Endometrium (tissue), 2 donors: ENCODE measurements around the gene COBL.

Source experiments
- FAIRE-seq: peaks from 2 replicates; lab custom pipeline; 2012; peaks lifted over from hg19 to GRCh38; lab: Jason Lieb, UNC
- donor health status: control.
- donor health status: control.

COBL gene

DNA sequence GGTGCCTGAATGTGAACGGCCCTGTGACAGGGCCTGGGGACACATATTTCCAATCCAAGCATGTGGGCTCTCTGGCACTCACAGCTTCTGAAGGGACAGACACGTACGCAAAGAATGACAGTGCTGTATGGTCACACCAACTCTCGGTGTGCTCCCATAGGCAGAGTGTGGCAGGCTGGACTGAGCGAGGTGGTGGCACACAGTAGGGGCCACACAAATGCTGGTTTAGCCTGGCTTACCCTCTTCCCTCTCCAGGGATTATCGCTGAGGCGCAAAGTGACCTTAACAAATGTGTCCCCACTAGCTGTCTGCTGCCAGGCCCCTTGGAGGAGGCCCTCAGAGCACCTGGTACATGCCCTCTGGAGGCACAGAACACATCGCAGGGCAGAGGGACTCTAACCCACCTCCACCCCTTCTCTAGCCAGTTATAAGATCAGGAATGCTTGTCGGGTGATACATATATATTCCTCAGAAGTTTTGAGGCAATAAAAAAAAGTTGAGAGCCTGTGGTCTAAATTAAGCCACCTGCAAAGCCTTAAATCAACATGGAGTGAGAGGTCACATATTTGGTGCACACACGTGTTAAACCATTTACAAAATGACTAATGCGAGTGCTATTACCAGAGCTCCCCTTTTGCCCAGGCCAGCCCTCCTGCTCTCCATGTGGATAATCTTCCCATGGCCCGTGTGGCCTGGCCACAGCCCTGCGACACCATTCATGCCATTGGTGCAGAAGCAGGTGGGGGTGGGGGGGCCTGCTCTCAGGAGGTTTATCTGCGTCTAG, 271.1 kb downstream of the COBL start:
- no peak for FAIRE-seq

DNA sequence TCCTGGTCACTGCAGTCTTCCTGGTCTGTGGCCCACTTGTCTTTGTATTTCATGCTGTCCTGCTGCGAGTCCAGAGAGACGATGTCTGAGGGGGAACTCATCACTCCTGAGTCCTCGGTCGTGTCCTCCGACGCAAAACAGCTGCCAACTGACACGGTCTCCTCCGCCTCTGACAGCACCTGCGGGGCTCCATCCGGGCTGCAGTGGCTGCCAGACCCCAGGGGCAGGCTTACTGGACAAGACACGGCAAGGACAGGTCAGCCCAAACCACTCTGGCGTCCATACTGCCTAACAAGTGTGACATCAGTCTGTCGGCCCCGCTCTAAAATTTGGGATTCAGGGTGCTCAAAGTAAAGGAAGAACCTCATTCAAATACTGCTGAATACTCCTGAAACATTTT, 273.1 kb downstream of the COBL start:
- FAIRE-seq = no peak

DNA sequence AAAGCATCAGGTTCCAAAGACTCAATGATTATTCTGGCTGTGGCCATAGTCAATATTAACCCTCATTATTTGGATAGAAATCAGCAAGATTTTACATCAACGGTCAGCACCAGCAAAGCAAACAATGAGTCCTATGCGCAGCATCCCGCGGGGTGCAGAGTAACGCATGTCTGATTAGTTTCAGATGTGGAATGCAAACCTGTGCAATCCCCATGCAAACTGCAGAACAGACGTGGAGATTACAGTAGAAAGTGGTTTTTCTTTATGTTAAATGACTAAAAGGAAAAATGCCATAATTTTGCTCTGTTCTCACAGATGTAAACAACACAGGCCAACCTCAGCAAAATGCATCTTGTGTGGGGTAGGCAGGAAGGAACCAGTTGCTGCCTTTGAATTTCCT, 275.8 kb downstream of the COBL start:
- no peak for FAIRE-seq

DNA sequence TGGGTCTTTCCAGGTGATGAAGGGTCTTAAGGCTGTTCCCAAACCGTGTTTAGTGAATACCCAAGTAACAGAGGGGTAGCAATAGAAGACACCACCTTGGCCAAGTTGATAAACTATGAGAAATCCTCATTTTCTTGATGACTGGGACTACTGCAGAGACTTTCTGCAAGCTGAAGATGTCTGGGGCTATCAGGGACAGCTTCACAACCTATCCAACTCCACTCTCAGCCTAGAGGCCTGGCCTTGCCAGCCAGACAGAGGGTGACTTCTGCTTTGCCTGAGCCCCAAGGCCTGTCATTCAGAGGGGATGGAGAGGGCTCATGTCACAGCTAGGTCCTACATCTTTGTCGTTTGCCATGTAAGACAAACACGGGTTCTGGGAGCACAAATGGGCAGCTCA, 278.0 kb downstream of the COBL start:
- FAIRE-seq = no peak

DNA sequence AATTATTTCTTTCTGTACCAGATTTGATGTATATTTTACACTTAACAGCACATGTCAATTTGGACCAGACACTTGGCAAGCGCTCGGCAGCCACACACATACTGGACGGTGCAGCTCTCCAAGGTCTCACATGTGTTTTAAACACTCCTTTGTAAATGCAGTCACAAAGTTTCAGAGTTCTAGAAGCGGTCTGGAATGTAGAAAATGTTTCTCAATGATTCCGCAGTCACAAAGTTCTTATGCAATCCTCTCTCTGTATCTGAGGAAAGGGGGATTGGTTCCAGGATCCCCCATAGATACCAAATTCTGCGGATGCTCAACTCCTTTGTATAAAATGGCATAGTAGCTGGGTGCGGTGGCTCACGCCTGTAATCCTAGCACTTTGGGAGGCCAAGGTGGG, 280.9 kb downstream of the COBL start:
- FAIRE-seq = no peak

DNA sequence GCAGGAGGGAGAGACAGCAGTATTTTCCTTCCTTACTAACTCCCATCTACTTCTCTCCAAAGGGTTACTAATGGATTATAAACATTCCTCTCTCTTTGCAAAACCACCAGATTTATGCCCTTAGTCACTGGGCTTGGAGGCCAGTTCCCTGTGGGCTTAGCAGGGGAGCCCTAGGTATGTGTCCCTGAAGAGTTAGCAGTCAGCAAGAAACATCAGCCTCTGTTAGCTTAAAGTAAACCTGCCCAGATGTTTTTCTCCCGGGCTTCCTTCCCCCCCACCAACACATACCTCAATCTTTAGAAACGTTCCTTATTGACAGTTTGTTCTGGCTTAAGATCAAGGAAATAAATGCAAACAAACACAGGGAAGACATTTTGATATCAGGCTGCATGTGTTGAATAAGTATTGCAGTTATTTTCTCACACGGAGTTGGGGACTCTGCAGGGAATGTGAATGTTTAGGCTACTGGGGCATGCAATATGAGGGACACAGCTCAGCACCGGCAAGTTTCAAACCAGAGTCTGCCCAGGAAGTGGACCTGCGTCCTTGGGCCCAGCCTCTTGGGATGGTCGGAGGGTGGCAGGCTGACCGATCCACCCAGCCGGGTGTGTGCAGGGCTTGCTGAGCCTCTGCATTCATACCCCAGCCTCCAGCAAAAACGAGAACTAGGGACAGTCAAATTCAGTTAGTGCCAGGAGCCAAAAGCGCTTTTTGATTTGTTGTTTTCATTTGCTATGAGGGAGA, 281.9 kb downstream of the COBL start:
- no peak for FAIRE-seq

DNA sequence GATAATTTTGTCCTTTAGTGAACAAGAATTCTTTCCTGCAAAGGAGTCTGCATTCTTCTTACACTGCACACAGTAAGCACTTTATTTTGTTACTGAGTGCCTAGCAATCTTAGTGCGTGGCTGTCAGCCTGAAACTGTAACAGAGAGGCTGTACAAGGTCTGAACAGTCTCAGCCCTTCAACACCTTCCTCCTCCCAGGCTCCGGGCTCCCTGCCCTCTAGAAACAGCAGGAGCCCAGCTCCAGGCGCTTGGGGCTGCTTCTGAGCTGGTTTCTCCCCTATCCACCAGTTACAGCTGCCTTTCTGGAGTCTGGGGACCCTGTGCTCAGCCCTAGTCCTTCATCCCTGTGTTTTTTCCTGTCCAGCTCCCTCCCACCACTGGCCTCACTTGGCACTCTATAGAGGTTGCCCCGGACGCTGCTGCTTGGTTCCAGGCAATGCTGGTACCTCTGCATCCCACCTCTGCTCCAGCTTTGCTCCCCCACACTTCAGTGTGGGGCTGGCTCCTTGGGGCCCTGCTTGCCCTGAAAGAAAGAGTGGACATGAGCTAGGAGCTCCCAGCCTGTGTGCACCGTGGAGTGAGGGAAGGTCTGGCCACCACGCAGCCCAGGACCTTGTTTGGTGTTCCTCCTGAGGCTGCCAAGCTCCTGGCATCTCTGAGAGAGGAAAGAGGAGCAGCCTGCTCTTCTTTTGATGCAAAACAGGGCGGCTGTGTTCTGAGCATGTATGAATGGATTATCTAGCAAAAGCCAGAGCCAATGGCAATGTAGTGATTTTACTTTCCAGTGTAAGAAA, 282.7 kb downstream of the COBL start:
- FAIRE-seq = no peak

DNA sequence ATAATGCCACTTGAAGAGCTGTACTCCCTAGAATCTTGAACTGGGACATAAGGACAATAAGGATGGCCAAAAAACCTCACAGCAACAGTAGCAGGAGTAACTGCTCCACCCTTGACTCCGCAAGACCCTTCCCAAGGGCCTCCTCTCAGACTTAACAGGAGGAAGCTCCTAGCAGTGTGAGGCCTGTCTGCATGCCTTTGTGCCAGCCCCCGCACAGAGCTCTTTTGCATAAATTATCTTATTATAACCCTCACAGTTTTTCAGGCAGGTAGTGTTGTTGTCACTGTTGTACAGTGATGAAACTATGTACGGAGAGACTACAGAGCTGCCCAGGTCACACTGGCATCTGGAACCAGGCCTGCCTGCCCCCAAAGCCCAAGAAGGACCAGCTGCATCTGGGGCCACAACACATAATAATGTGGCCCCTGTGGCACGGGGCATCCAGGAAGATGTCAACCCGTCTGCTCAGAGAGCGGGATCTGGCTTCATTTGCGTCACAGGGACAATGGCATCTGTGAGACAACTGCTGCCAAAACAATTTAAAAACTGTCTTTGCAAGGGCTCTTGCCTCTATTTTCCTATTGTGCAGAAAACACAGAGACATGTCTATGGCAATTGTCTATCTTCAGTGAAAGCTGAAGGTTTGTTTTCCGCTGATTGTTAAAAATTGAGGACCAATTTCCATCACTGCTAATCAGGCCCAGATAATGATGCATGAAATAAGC, 284.7 kb downstream of the COBL start:
- no peak for FAIRE-seq

DNA sequence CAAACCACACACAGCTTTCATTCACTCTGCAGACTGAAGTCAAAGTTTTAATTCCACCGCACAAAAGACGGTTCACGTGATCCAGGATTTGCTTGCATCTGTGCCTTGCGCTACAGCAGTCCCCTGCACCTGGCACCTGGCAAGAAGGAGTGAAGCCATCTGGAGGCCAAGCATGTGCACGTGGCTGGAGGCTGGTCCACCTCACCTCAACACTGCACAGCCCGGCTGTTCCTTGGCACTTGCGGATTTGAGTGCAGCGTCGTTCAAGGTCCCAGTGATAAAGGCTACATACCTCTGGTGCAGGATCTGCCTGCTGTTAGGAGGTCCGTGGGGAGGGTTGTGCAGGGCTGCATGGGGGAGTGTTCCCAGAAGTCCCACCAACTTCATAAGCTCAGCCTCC, 285.4 kb downstream of the COBL start:
- no peak for FAIRE-seq

DNA sequence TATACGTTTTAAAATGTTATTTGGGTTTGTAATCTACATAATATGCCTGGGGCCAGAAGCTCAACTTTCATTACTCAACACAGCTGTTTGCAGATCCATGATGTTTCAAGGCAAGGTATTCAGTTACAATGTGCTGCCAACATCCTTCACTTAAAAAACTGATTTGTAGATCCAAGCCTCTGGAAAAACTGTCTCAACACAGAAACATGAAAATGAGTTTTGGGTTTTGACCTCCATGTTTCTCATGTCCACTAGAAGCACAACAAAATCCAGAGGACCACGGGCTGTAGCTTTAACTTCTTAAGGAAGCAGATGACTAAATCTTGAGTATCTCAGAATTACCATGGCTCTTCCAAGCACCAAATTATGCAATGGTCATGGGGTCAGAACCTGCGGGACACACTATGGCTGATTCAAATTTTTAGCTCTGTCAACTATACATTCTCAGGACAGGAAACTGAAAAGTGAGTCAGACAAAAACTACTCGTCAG, 286.9 kb downstream of the COBL start:
- no peak for FAIRE-seq

DNA sequence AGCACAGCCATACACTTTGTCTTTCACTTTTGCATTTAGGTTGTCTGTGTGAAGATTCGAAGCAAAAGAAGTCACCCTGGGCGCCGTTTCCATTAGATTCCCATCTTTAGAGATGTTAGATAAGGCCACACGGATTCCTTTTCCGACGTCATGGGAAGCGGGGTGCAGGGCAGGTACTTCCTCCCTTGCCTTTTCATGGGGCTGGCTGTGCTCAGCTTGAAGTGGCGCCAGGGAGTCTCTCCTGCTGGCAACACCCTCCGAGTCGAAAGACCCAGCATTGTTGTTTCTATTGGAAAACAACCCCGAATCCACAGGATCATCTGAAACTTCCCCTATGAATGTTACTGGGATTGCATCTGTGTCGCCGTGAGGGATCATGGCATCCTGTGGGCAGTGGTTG, 287.5 kb downstream of the COBL start:
- FAIRE-seq = no peak

DNA sequence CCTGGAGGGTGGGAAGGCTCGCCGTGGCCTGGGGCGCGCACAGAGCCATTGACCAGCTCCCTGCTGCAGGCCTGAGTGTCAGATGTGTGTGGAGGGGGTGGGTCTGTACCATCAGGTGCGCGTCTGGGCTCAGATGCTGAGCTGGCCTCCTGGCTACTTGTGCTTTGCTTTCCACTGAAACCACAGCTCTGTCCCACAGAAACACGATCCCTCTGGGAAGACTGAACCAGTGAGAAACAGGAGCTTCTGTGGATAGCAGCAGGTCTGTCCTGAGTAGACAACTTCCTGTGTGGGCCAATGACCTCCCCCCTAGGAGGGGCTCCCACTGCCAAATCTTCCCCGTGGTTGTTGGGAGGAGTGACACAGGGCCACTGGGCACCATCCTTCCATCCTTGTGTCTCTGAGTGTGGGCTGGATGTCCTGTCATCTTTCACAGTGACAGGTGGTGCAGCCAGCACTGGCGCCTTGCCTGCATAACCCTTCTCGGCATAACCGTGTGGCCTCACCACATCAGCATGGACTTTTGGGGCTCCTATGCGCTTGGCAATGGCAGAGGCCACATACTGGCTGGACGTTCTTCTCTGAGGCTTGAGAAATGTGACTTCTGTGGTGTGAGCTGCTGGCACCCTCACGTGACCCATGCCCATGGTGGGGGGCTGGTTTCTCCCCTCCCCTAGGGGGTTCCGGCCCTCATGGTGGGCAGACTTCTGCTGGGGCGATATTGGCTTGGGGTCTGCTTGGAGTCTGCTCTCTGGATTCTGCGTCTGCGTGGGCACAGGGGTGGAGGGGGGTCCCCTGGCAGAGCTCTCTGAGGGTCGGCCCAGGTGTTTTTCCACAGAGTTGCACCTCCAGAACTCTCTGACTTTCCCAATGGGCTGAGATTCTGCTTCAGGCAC, 288.4 kb downstream of the COBL start:
- no peak for FAIRE-seq

DNA sequence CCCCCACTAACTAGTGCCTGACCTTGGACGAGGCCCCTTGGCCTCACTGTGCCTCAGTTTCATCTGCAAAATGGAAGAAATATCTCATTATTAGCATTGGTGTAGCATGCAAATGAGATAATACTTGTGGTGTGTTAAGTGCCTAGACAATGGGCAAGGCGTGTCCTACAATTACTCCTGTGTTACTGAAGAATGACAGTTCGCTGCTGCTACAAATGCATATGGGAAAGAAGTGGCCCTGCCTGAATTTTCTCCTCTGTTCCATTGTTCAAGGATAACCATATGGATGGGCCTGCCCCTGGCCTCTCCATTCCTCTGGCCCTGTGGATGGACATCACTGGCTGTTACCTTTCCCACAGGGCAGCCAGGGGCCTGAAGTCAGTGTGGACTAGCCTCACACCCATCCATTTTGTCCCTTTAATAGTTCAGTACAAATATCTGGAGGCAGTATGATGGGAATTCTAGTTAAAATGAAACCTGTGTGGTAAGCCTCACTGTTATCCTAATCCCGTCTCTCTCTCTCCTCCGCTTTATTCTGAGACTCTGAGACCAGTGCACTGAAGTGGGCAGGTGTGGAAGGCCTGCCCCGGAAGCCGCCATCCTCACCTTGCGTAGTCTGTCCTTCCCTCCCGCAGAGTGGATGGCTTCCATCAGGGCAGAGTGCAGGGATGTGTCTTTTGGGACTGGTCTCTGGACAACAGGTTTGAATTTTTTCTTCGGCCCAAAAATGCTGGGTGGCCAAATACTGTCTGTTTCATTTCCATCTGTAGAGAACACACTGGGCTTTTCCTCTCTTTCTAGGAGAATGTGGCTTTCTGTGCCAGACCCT, 289.3 kb downstream of the COBL start:
- no peak for FAIRE-seq

DNA sequence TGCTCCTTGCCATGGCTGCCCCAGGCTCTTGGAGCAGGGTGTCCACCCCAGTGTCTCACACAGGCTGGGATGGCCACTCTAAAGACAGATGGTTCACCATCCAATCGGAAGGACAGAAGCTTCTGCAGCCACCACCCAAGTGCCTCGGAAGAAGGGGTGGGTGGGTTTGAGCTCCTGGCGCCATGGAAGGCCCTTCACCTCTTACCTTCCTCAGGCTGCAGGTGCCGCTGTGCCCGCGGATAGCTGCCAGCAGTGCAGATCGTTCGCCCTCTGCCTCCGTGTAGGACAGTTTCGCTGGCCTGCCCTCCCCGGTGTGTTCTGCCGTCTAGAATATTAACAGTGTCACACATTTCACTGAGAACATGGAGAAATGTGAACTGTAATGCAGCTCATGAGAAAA, 290.3 kb downstream of the COBL start:
- no peak for FAIRE-seq

DNA sequence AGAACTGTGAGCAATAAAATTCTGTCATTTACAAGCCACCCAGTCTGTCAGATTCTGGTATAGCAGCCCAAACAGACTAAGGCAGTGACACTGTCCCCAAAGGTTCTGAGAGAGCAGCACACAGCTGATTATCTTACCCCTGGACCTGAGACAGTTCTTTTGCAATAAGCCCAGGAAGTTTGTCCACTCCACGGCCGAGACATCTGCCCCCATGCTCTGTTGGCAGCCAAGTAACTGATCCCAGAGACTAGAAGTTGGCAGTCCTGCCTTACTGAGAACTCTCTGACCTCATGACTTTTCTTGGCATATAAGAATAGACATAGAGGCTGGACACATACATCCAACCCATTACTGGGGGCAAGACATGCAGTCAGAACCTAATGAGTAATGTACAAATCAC, 290.9 kb downstream of the COBL start:
- FAIRE-seq = no peak

DNA sequence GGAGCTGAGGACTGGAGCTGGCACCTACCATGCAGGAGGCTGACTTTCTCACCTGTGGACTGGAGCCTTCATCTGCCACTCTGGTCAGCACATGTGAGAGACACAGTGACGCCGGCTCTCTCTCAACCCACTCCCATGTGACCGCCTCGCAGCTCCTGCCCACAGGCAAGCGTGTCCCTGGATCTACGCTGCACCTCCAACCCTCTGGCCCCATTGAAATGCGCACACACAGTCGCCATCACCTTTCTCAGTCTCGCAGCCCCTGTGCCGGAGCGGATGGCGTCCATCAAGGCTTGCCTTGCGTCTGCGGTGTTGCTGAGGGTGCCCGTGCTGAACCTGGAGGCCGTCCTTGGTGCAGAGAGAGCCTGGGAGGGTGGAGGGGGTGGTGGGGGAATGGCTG, 291.7 kb downstream of the COBL start:
- FAIRE-seq = no peak

DNA sequence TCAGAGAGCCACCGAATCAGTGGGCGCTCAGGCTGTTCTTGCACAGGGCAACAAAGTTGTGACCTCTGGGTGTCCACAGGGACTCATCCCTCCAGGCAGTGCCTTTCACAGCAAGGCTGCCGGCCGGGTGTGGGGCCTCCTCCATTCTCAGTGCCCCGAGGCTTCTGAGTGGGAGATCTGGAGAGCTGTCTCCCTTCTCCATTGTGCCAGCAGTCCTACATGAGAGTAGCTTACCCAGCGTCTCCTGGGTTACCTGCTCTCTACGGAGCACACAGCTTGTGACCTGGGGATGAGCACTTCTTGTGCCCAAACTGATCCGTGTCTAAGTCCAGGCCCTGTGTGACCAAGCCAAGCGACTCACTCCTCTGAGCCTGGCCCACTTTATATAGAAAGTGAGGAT, 293.1 kb downstream of the COBL start:
- FAIRE-seq = no peak

DNA sequence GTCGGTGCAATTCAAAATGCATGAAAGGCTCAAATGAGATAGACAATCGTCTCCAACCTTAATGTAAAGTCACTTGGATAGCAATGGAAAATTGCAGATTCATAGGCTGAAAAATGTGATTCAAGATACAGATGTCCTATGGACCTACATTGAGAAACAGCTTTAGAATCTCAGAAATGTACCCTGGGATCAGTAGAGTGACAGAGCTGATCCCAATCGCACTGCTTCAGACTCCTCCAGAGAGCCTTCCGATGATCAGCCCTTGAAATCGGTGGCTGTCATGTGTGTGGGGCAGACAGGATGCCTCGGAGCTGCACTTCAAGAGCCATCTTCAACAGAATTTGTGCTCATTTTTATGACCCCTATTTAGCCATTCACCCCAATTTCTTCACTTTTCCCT, 293.8 kb downstream of the COBL start:
- FAIRE-seq = no peak

DNA sequence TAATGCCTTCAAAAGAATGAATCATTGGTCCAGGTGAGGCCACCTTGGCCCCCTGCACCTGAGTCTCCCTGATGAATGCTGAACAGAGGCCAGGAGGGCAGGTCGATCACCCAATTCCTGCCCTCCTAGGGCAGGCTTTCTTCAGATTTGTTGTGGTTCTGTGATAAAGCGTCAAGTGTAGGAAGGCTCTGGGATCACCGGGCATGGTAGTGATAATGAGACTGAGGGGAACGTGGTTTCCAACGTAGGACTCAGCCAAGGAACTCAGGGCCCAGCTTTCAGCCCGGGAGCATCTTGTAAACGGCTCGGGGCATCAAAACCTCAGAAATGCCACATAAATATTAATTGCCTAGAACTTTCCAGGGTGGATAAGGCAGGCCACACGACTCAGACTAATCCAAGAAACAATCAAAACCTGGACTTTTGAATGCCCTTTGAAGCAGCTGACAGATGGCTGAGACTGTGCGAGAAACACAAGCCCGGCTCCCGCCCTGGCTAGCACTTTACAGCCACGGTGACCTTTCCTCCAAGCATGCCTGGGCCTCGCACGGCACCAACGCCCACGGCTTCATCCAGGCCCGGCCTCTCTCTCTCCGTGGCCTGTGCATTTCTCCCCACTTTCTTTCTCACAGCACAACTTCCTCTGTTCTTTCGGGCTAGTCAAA, 294.6 kb downstream of the COBL start:
- no peak for FAIRE-seq

DNA sequence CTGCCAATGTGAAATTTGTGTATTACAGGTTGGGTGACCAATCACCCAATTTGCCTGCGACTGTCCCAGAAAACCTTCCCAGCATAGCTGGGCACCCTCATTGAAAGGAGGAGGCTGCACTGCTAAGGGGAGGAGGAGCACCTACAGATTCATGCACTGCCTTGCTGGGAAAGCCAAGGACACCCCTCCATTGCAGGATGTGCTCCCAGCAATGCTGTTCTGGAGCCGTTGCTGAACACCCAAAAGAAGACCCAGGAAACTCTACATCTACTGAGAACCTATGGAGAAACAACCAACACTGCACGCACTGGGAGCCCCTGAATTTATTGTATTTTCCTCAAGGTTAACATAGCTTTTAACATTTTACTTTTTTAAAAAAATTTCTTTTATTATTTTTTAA, 295.7 kb downstream of the COBL start:
- FAIRE-seq = no peak
